OCI-LY3 (cell line): ENCODE results near the gene PCNX1.

Experiments used
- EZH2phosphoT487 ChIP-seq: fragments of 200-600 bp; shearing (Covaris generic); IDR thresholded peaks from 2 replicates; pipeline ENCODE4 v1.6.1; 2018; ENCODE audit warnings: antibody characterized with exemption, mixed run types, low read depth
- TF ChIP-seq, protein P1 (sequence below): fragments of 200-600, 300-600 bp; sonication (generic); IDR thresholded peaks from 2 replicates; pipeline ENCODE4 v1.5.1; 2014; ENCODE audit warnings: antibody characterized with exemption, low read length, low read depth

DNA sequence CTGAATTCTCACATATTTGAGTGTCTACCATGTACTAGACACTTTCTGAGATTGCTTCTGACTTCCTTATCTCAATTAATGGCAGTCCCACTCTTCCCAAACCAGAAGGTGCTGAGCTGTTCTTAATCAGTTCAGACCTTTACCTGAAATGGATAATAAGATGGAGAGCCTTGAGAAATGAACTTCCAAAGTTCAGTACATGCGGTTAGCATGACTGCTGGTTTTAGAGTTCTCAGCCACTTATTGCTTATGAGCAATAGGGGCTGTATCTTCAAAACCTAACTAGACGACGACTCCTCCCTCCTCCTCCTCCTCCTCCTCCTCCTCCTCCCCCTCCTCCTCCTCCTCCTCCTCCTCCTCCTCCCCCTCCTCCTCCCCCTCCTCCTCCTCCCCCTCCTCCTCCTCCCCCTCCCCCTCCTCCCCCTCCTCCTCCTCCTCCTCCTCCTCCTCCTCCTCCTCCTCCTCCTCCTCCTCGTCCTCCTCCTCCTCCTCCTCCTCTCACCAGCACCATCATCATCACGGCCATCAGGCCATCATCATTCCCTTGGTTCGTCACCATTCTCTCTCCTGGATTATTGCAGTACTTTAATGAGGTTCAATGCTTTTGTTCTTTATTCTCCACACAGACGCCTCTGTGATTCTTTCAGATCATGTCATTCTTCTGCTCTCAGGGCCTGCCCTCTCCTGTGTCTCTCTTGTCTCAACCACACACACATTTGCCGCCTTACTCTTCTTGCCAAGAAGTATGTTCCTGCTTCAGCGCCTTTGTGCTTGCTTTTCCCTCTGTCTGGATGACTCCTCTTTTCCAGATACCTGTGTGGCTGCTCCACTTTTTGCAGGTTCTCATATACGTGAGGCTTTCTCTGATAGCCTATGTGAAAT lies 2.7 kb downstream of the PCNX1 start:
- TF ChIP-seq, protein P1, sequence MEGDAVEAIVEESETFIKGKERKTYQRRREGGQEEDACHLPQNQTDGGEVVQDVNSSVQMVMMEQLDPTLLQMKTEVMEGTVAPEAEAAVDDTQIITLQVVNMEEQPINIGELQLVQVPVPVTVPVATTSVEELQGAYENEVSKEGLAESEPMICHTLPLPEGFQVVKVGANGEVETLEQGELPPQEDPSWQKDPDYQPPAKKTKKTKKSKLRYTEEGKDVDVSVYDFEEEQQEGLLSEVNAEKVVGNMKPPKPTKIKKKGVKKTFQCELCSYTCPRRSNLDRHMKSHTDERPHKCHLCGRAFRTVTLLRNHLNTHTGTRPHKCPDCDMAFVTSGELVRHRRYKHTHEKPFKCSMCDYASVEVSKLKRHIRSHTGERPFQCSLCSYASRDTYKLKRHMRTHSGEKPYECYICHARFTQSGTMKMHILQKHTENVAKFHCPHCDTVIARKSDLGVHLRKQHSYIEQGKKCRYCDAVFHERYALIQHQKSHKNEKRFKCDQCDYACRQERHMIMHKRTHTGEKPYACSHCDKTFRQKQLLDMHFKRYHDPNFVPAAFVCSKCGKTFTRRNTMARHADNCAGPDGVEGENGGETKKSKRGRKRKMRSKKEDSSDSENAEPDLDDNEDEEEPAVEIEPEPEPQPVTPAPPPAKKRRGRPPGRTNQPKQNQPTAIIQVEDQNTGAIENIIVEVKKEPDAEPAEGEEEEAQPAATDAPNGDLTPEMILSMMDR, result no peak
- TF ChIP-seq EZH2phosphoT487, result no peak
